ENCODE results near the gene ACP3.

DNA sequence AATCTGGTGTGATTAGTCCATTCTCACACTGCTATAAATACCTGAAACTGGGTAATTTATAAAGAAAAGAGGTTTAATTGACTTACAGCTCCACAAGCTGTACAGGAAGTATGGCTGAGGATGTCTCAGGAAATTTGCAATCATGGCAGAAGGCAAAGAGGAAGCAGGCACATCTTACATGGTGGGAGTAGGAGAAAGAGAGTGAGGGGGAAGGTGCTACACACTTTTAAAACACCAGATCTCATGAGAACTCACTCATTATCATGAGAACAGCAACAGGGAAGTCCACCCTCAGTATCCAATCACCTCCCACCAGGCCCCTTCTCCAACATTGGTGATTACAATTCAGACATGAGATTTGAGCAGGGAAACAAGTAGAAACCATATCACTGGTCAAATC, 24.0 kb upstream of the ACP3 start:
- TF ChIP-seq, protein P1, sequence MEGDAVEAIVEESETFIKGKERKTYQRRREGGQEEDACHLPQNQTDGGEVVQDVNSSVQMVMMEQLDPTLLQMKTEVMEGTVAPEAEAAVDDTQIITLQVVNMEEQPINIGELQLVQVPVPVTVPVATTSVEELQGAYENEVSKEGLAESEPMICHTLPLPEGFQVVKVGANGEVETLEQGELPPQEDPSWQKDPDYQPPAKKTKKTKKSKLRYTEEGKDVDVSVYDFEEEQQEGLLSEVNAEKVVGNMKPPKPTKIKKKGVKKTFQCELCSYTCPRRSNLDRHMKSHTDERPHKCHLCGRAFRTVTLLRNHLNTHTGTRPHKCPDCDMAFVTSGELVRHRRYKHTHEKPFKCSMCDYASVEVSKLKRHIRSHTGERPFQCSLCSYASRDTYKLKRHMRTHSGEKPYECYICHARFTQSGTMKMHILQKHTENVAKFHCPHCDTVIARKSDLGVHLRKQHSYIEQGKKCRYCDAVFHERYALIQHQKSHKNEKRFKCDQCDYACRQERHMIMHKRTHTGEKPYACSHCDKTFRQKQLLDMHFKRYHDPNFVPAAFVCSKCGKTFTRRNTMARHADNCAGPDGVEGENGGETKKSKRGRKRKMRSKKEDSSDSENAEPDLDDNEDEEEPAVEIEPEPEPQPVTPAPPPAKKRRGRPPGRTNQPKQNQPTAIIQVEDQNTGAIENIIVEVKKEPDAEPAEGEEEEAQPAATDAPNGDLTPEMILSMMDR (conservative IDR thresholded peaks at IDR 0.05; ENCODE audit: low read depth, low read length) = no peak
- no peak for TF ChIP-seq EZH2 (IDR thresholded peaks at IDR 0.05; ENCODE audit: borderline replicate concordance, low read depth, low read length, poor library complexity, severe bottlenecking)
